ENCODE data around the gene CPA5.

CPA5 gene

DNA sequence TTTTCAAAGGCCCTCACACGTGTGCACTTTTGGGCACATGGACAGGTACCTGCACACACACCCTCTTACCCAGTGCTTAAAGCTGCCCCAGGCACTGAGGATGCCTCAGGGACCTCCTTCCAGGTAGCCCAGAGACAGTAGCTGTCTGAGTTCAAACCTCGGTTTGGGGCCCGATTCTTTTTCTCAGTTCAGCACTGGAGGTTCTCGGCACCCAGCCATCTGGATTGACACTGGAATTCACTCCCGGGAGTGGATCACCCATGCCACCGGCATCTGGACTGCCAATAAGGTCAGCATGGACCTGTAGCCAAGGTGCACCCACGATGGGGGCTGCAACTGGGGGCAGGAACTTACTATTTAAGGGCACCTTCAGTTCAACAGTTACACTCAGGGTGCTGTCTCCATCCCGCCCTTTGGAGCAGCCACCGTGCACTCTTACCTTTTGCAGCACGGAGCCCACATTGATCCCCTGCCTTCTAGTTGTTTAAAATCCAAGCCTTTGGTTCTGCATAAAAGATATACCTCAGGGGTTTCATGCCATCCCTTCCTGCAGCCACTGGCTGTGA is 17.7 kb downstream of the CPA5 start:
- no peaks in the 10 kb centered on the region for H3K27me3 Mint-ChIP-seq
- H3K27ac Mint-ChIP-seq, result no peak overlapping the region
- peaks cover 7% of the 10 kb centered on the region for H3K9me3 Mint-ChIP-seq
- no peaks in the 10 kb centered on the region for H3K36me3 Mint-ChIP-seq (ENCODE audit: low read depth)
- H3K4me3 Mint-ChIP-seq, result no peak overlapping the region
- H3K4me1 Mint-ChIP-seq (ENCODE audit: low read depth), result peaks cover 8% of the 10 kb centered on the region

DNA sequence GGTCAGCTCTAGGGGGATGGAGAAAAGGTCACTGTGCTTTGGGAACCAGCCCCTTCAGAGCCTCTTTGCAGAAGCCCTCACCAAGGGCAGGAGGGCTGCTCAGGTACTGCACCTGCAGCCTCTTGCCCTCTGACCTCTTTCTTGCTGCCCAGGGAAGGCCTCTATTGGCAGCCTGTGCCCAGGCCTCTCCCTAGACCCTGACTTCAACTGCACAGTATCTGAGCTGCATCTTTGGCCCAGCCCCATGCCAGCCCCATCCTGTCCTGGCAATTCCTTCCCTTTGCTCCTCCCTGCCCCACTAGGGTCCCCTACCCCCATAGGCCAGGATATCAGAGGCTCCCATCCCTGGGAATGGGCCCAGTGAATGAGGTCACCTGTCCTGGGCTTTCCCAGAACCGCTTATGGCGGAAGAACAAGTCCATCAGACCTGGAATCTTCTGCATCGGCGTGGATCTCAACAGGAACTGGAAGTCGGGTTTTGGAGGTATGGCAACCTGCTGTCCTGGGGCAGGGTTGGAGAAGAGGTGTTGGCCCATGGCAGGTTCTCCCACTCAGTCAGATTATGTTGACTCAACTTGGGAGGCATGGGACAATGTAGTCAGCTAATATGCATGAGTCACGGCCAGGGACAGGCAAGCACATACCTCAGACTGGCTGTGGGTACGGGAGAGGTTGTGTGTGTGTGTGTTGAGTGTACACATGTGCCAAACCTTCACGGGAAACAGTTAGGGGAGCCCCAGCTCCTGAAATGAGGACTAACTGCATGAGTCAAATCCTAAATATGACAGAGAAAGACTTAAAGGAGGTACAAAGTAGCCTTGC is 18.6 kb downstream of the CPA5 start:
- peaks cover 7% of the 10 kb centered on the region for H3K9me3 Mint-ChIP-seq
- H3K36me3 Mint-ChIP-seq (ENCODE audit: low read depth), result no peaks in the 10 kb centered on the region
- no peaks in the 10 kb centered on the region for H3K27me3 Mint-ChIP-seq
- H3K27ac Mint-ChIP-seq, result no peak overlapping the region
- H3K4me1 Mint-ChIP-seq (ENCODE audit: low read depth), result peaks cover 11% of the 10 kb centered on the region
- no peak overlapping the region for H3K4me3 Mint-ChIP-seq

DNA sequence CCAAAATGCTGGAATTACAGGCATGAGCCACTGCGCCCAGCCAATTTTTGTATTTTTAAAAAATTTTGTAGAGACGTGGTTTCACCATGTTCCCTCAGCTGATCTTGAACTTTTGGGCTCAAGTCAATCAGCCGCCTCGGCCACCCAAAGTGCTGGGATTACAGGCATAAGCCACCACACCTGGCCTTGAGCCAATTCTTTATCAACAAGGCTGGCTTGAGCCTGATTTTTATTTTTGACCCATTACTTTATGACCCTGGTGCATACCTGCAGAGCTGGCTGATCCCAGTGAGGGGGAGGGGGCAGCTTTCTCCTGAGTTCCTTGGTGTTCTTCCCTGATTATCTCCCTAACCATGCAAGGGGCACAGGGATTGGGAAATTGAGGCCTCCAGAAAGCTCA is 19.8 kb downstream of the CPA5 start:
- peaks cover 19% of the 10 kb centered on the region for H3K4me1 Mint-ChIP-seq (ENCODE audit: low read depth)
- no peak overlapping the region for H3K27ac Mint-ChIP-seq
- no peaks in the 10 kb centered on the region for H3K27me3 Mint-ChIP-seq
- no peaks in the 10 kb centered on the region for H3K36me3 Mint-ChIP-seq (ENCODE audit: low read depth)
- H3K4me3 Mint-ChIP-seq, result no peak overlapping the region
- H3K9me3 Mint-ChIP-seq, result peaks cover 7% of the 10 kb centered on the region

DNA sequence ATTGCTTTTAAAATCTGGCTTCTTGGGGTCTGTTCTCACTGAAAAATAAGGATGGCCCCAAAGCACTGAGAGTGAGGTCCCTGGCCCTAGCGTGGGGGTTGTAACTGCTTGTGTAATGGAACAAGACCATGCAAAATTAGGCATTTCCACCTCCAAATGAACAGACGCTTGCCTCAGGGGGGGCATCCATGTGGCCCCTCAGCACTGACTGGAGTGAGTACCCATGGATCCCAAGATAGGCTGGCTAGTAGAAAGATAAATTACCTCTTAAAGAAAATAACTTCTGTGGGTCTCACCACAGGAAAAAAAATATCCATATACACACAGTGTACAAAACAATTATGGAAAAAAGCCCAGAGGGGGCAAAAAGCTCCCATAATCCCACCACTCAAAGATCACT is 20.5 kb downstream of the CPA5 start:
- no peaks in the 10 kb centered on the region for H3K36me3 Mint-ChIP-seq (ENCODE audit: low read depth)
- no peak overlapping the region for H3K27ac Mint-ChIP-seq
- peaks cover 7% of the 10 kb centered on the region for H3K9me3 Mint-ChIP-seq
- no peaks in the 10 kb centered on the region for H3K27me3 Mint-ChIP-seq
- H3K4me1 Mint-ChIP-seq (ENCODE audit: low read depth), result peaks cover 25% of the 10 kb centered on the region
- no peak overlapping the region for H3K4me3 Mint-ChIP-seq

DNA sequence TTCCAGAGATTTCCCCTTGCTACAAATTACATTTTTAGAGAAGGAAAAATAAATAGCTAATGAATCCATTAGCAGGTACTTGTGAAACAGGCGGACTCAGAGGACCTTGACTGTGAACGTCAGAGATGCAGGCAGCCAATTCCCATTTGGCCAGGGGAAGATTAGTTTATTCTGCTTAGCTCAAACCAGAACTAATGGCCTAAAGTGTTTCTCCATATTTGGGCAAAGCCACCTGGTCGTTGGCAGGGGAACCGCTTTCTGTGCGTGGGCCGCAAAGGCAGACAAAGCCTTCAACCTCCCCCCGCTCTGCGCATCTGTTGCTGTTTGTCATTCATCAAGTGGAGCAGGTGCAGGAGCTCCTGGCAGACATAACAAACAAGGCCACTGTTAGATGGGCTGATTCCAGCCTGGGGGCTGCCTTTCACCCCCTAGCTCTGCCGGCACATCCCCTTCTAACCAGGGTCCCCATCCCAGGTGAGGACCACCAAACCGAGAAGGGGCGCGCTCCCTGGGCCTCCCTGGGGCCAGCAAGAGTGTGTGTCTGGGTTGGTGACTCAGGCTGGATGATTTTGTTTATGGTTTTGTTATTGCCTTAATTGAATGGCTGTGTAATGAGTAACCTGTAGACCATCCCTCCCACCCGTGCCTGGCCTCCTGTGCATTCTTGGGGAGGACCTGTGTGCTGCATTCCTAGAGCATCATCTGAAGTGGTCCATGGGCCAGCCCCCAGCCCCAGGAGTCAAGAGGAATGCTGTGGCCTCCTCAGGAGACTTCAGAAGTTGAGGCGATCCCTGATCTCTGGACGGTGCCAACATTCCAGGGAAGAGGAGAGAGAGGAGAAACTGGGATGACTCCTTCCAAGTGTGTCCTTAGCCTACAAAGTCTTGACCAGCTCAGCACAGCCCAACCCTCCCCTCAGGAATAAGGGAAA is 21.2 kb downstream of the CPA5 start:
- H3K4me1 Mint-ChIP-seq (ENCODE audit: low read depth), result peaks cover 25% of the 10 kb centered on the region
- no peaks in the 10 kb centered on the region for H3K36me3 Mint-ChIP-seq (ENCODE audit: low read depth)
- no peaks in the 10 kb centered on the region for H3K9me3 Mint-ChIP-seq
- H3K27me3 Mint-ChIP-seq, result no peaks in the 10 kb centered on the region
- no peak overlapping the region for H3K27ac Mint-ChIP-seq
- no peak overlapping the region for H3K4me3 Mint-ChIP-seq

DNA sequence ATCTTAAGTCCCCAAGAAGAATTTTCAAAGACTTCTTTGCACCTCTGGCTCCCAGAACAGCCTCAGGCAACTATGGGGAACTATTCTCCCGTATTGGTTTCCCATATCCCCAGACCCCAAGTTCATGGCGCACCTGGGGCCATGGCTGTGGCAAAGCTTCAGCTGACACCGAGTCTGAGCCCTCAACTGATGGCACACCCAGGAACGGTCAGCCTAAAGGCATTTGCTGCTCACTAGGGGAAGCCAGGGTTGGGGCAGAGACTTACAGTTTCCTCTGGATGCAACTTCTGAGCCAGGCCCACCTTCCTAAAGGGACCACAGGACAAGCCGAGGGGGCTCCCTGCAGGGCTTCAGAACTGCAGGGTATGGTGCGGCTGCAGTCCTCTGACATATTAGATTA is 21.9 kb downstream of the CPA5 start:
- H3K27me3 Mint-ChIP-seq, result no peaks in the 10 kb centered on the region
- no peak overlapping the region for H3K27ac Mint-ChIP-seq
- H3K4me1 Mint-ChIP-seq (ENCODE audit: low read depth), result peaks cover 25% of the 10 kb centered on the region
- no peak overlapping the region for H3K4me3 Mint-ChIP-seq
- H3K36me3 Mint-ChIP-seq (ENCODE audit: low read depth), result no peaks in the 10 kb centered on the region
- no peaks in the 10 kb centered on the region for H3K9me3 Mint-ChIP-seq

DNA sequence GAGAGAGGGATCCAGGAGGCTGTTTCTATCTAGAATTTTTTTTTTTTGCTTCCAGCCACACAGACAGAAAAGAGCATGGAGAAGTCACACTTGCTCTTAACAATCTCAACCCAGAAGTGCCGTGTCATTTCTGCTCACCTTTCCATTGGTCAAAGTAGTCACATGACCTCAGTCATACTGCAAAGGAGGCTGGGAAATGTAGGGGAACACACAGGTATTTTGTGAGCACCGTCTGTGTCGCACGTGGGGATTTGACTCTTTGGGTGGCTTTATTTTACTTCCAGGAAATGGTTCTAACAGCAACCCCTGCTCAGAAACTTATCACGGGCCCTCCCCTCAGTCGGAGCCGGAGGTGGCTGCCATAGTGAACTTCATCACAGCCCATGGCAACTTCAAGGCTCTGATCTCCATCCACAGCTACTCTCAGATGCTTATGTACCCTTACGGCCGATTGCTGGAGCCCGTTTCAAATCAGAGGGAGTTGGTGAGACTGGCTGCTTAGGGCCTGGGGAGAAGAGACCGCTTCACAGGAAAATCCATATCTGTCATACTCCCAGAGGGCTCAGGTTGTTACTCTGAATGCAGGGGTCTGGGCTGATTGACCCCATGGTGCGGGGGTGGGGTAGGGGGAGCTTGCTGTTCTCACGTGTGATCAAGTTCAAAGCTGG is 22.6 kb downstream of the CPA5 start:
- H3K27ac Mint-ChIP-seq, result peak overlapping the region; percentile 4
- H3K9me3 Mint-ChIP-seq, result no peaks in the 10 kb centered on the region
- H3K4me3 Mint-ChIP-seq, result no peak overlapping the region
- no peaks in the 10 kb centered on the region for H3K27me3 Mint-ChIP-seq
- H3K4me1 Mint-ChIP-seq (ENCODE audit: low read depth), result peaks cover 25% of the 10 kb centered on the region
- no peaks in the 10 kb centered on the region for H3K36me3 Mint-ChIP-seq (ENCODE audit: low read depth)

DNA sequence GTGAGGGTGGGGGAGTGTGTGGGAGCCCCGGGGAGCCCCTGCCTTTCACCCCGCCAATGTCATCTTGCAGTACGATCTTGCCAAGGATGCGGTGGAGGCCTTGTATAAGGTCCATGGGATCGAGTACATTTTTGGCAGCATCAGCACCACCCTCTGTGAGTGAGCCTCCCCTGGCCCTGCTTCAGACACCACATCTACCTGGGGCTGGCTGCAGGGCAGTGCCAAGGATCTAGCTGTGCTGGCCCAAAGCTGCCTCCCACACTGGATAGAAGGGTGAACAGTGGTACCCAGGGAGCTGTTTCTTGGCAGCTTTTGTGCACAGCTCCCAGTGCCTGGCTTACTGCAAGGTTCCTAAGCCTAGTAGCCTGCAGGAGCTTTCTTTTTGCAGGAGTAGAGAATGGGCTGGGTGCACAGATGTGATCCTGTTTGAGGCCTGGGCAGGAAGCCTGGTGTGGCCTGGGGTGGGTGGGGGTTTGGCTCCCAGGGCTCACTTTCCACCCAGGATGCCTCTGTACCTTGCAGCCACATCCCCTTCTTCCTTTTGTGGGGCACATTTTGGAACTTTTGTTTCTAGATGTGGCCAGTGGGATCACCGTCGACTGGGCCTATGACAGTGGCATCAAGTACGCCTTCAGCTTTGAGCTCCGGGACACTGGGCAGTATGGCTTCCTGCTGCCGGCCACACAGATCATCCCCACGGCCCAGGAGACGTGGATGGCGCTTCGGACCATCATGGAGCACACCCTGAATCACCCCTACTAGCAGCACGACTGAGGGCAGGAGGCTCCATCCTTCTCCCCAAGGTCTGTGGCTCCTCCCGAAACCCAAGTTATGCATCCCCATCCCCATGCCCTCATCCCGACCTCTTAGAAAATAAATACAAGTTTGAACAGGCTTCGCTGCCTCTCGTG is 23.5 kb downstream of the CPA5 start:
- H3K27ac Mint-ChIP-seq, result no peak overlapping the region
- no peak overlapping the region for H3K4me3 Mint-ChIP-seq
- no peaks in the 10 kb centered on the region for H3K27me3 Mint-ChIP-seq
- H3K9me3 Mint-ChIP-seq, result no peaks in the 10 kb centered on the region
- no peaks in the 10 kb centered on the region for H3K36me3 Mint-ChIP-seq (ENCODE audit: low read depth)
- peaks cover 25% of the 10 kb centered on the region for H3K4me1 Mint-ChIP-seq (ENCODE audit: low read depth)

DNA sequence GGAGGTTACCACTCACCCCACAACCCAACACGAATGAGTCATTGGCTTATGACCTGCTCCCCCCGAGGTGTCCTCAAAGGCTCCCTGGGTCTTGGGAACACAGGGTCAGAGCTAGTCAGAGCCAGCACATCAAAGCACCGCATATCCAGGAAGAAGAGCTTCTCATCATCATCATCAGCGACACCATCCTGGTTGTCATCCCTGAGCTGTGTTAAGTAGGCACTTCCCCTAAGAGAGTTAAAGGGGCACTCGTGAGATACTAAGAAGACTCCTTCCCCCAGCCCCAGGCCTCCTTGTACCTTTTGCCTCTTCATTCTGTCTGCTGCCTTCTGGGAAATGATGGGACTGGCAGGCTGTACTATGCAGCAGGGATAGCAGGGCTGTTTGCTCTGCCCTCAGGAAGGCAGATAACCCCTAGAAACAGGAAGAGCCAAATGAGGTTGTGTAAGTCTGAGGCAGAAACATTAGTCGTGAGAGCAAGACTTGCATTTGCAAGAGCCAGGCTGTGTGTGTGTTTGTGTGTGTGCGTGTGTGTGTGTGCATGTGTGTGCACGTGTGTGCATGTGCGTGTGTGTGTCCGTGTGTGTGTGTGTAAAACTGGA is 24.6 kb downstream of the CPA5 start:
- Mint-ChIP-seq H3K9me3 (no peaks in the 10 kb centered on the region), H3K4me3 (no peak overlapping the region), H3K27ac (no peak overlapping the region), H3K36me3 (ENCODE audit: low read depth) (no peaks in the 10 kb centered on the region), H3K27me3 (no peaks in the 10 kb centered on the region), H3K4me1 (ENCODE audit: low read depth) (peaks cover 17% of the 10 kb centered on the region)

DNA sequence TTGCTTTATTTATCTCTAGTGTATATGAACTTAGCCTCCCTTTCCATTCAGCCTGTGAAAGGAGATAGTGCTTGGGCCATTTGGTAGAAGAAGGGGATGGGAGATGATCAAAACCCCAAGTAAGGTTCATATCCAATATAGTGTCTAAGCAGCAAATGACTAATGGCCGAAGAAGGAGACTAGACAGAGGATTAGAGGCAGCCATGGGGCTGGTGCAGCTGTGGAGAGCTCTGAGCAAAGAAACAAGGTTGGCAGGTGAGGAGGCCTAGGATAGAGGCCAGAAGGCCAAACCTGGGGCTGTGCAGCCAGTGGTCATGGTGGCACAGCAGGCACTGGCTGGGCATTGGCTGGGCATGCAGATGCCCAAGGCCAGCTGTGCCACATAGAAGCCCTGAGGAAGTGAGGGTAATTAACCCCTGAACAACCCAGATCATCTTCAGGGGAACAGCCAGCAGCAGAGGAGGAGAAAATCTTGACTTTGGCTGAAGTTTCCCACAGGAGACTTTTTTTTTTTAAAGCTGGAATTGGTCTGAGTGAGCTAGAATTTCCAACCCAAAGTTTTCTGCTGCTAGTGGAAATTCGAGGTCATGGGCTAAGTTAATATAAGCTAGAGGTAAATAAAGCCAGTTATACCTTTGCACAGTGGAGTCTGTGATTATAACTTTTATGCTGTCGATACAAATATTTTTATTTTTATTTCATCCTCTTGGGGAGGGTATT is 25.4 kb downstream of the CPA5 start:
- Mint-ChIP-seq H3K4me1 (ENCODE audit: low read depth) (peaks cover 17% of the 10 kb centered on the region), H3K36me3 (ENCODE audit: low read depth) (no peaks in the 10 kb centered on the region), H3K27me3 (no peaks in the 10 kb centered on the region), H3K27ac (no peak overlapping the region), H3K4me3 (no peak overlapping the region), H3K9me3 (no peaks in the 10 kb centered on the region)

DNA sequence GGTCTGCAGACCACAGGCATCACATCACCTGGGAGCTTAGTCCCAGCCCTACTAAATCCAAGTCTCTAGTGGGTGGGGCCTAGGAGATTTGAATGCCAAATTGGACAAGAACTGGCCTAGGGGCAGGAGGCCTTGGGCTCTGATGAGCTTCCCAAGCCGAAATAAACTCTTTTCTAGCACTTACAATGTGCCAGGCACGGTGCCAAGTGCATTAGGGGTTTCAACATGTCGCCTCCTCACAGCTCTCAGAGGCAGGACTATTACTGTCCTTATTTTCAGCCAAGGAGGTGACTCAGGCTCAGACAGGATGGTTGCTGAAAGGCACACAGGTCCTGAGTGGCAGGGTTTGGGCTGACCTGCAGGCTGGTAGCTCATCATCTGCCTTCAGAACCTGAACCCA is 26.4 kb downstream of the CPA5 start:
- no peak overlapping the region for H3K27ac Mint-ChIP-seq

DNA sequence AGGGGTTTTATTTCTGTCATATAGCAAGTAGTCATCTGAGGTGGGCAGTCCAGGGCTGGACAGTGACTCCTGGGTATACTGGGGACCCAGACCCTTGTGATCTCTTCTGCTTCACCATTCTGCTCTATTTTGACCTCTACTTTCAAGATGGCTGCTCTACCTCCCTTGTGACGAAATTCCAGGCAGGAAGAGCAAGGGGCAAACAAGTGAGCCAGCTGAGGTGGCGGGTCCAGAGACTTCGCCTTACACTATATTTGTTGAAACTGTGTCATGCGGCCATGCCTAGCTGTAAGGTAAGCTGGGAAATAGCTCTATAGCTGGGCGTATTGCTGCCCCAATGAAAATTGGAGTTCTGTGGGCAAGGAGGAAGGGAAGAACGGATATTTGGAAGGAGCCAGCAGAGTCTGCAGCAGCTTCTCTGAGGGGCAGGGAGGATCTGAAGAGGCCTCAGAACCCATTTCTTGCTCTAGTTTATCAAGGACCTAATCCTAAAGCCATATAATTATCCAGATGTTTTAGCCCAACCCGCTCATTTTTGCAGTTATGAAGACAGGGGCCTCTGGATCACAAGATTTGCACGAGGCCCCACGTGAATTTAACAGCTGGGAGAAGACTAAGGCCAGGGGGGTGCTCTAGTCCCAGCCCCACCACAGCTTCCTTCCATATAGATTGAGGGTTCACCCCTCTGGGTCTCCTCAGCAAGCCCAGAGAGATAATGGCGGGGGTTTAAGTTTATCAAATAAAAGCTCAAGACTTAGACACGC is 28.0 kb downstream of the CPA5 start:
- Mint-ChIP-seq H3K4me3 (no peak overlapping the region), H3K27me3 (no peaks in the 10 kb centered on the region), H3K36me3 (ENCODE audit: low read depth) (no peaks in the 10 kb centered on the region), H3K27ac (no peak overlapping the region), H3K9me3 (peaks cover 7% of the 10 kb centered on the region), H3K4me1 (ENCODE audit: low read depth) (peaks cover 17% of the 10 kb centered on the region)

More for the DNA sequence above, 26.4 kb downstream of the CPA5 start:
- H3K36me3 Mint-ChIP-seq (ENCODE audit: low read depth), result no peaks in the 10 kb centered on the region
- H3K4me1 Mint-ChIP-seq (ENCODE audit: low read depth), result peaks cover 17% of the 10 kb centered on the region
- no peaks in the 10 kb centered on the region for H3K27me3 Mint-ChIP-seq
- H3K9me3 Mint-ChIP-seq, result peaks cover under 1% of the 10 kb centered on the region
- H3K4me3 Mint-ChIP-seq, result no peak overlapping the region
